WTC11 (cell line): ENCODE data around the gene EXOSC2. TPM values are rescaled to one million over a fixed set of nuclear protein-coding genes. Genes with fewer than 3 reads are reported as not detected.
A peak's percentile ranks its signal among the peaks of the same experiment; 100 is the strongest.

Experiments
- ATAC-seq: fragments of 200-7000 bp; cut with Tn5 transposase; 2 replicates; pipeline ENCODE4 v1.10.0; 2021; ENCODE audit warnings: mild to moderate bottlenecking, moderate library complexity
- CTCF ChIA-PET: fragments of 300-600 bp; sonication (Branson Sonifier 250); formaldehyde crosslinking; loops from one replicate; lab custom pipeline; 2021; ENCODE audit warnings: antibody characterized with exemption; lab: Charles Lee
- POLR2A ChIA-PET: fragments of 350-600 bp; sonication (Branson Sonifier 250); formaldehyde crosslinking; loops from one replicate; lab custom pipeline; 2021; ENCODE audit warnings: antibody characterized with exemption; lab: Charles Lee
- DNase-seq: peaks from one replicate; pipeline ENCODE4 v3.0.0; 2021; ENCODE audit warnings: low spot score
- H3K27ac Mint-ChIP-seq: 2 replicates; pipeline ENCODE4 v1.8.0; 2021; ENCODE audit warnings: mixed read lengths
- H3K27me3 Mint-ChIP-seq: 2 replicates; pipeline ENCODE4 v1.8.0; 2021; ENCODE audit warnings: low read depth, mild to moderate bottlenecking, moderate library complexity, mixed read lengths
- H3K36me3 Mint-ChIP-seq: 2 replicates; pipeline ENCODE4 v1.8.0; 2021; ENCODE audit warnings: mixed read lengths
- H3K4me1 Mint-ChIP-seq: 2 replicates; pipeline ENCODE4 v1.8.0; 2022; ENCODE audit warnings: mixed read lengths
- H3K4me3 Mint-ChIP-seq: 2 replicates; pipeline ENCODE4 v1.8.0; 2021; ENCODE audit warnings: mild to moderate bottlenecking, moderate library complexity, mixed read lengths
- H3K9me3 Mint-ChIP-seq: 2 replicates; pipeline ENCODE4 v1.8.0; 2021; ENCODE audit warnings: mixed read lengths
- CREB1 ChIP-seq: sonication (generic); formaldehyde crosslinking; IDR thresholded peaks from 2 replicates; pipeline ENCODE4 v1.8.0; 2023; ENCODE audit warnings: mild to moderate bottlenecking, missing genetic modification reagents
- FOXJ3 ChIP-seq: sonication (generic); formaldehyde crosslinking; IDR thresholded peaks from 2 replicates; pipeline ENCODE4 v1.9.0; 2021; ENCODE audit warnings: missing genetic modification reagents, mild to moderate bottlenecking, borderline replicate concordance
- FOXP1 ChIP-seq: sonication (generic); formaldehyde crosslinking; IDR thresholded peaks from 2 replicates; pipeline ENCODE4 v1.8.0; 2022; ENCODE audit warnings: missing genetic modification reagents, mild to moderate bottlenecking, moderate library complexity, borderline replicate concordance
- IRF2 ChIP-seq: sonication (generic); formaldehyde crosslinking; IDR thresholded peaks from 2 replicates; pipeline ENCODE4 v1.8.0; 2022; ENCODE audit warnings: low read depth, missing genetic modification reagents, borderline replicate concordance
- KAT7 ChIP-seq: sonication (generic); formaldehyde crosslinking; IDR thresholded peaks from 2 replicates; pipeline ENCODE4 v1.8.1; 2023; ENCODE audit warnings: missing genetic modification reagents, mild to moderate bottlenecking, borderline replicate concordance
- NFATC4 ChIP-seq: fragments of 250-450 bp; sonication (Bioruptor Pico); IDR thresholded peaks from 2 replicates; pipeline ENCODE4 v1.9.0; 2021; ENCODE audit warnings: mild to moderate bottlenecking
- NR2C2 ChIP-seq: sonication (generic); formaldehyde crosslinking; IDR thresholded peaks from 2 replicates; pipeline ENCODE4 v1.8.0; 2022; ENCODE audit warnings: mild to moderate bottlenecking, missing genetic modification reagents
- PRRX2 ChIP-seq: fragments of 250-450 bp; sonication (Bioruptor Pico); IDR thresholded peaks from 2 replicates; pipeline ENCODE4 v1.8.0; 2021; ENCODE audit warnings: mild to moderate bottlenecking
- SOX15 ChIP-seq: fragments of 250-450 bp; sonication (Bioruptor Pico); IDR thresholded peaks from 2 replicates; pipeline ENCODE4 v1.9.0; 2021; ENCODE audit warnings: mild to moderate bottlenecking
- TCF7 ChIP-seq: sonication (generic); formaldehyde crosslinking; IDR thresholded peaks from 2 replicates; pipeline ENCODE4 v1.8.0; 2022; ENCODE audit warnings: mild to moderate bottlenecking, low read depth, missing genetic modification reagents, moderate library complexity
- TEAD1 ChIP-seq: sonication (generic); formaldehyde crosslinking; IDR thresholded peaks from 2 replicates; pipeline ENCODE4 v1.8.0; 2022; ENCODE audit warnings: mild to moderate bottlenecking, missing genetic modification reagents
- ZBTB21 ChIP-seq: sonication (generic); formaldehyde crosslinking; IDR thresholded peaks from 2 replicates; pipeline ENCODE4 v1.8.1; 2023; ENCODE audit warnings: mild to moderate bottlenecking, missing genetic modification reagents, borderline replicate concordance
- ZNF138 ChIP-seq: sonication (generic); formaldehyde crosslinking; conservative IDR thresholded peaks from 2 replicates; pipeline ENCODE4 v1.8.1; 2022; ENCODE audit warnings: mild to moderate bottlenecking, moderate library complexity, missing genetic modification reagents
- ZNF396 ChIP-seq: fragments of 250-450 bp; sonication (Bioruptor Pico); IDR thresholded peaks from 2 replicates; pipeline ENCODE4 v1.8.0; 2021; ENCODE audit warnings: mild to moderate bottlenecking, moderate library complexity, borderline replicate concordance
- ZNF416 ChIP-seq: fragments of 250-450 bp; sonication (Bioruptor Pico); IDR thresholded peaks from 2 replicates; pipeline ENCODE4 v1.9.0; 2021; ENCODE audit warnings: mild to moderate bottlenecking, inconsistent platforms
- total RNA-seq: library from RNA; stranded (reverse); gene quantifications from 3 replicates; pipeline ENCODE4 v1.2.3, GENCODE V29; 2021
- TF ChIP-seq, protein P1 (sequence below): sonication (generic); formaldehyde crosslinking; IDR thresholded peaks from 2 replicates; pipeline ENCODE4 v1.8.0; 2023; ENCODE audit warnings: missing genetic modification reagents
- TF ChIP-seq, protein P2 (sequence below): fragments of 250-450 bp; sonication (Bioruptor Pico); IDR thresholded peaks from 2 replicates; pipeline ENCODE4 v1.9.0; 2021; ENCODE audit warnings: moderate library complexity, mild to moderate bottlenecking, inconsistent platforms, borderline replicate concordance
- TF ChIP-seq, protein P3 (sequence below): sonication (generic); formaldehyde crosslinking; IDR thresholded peaks from 2 replicates; pipeline ENCODE4 v1.8.0; 2022; ENCODE audit warnings: mild to moderate bottlenecking, missing genetic modification reagents
- TF ChIP-seq, protein P4 (sequence below): sonication (generic); formaldehyde crosslinking; IDR thresholded peaks from 2 replicates; pipeline ENCODE4 v1.8.0; 2022; ENCODE audit warnings: missing genetic modification reagents
- TF ChIP-seq, protein P5 (sequence below): sonication (generic); formaldehyde crosslinking; IDR thresholded peaks from 2 replicates; pipeline ENCODE4 v1.8.1; 2023; ENCODE audit warnings: mild to moderate bottlenecking, missing genetic modification reagents, moderate library complexity
- TF ChIP-seq, protein P6 (sequence below): fragments of 250-450 bp; sonication (Bioruptor Pico); IDR thresholded peaks from 2 replicates; pipeline ENCODE4 v1.9.0; 2021; ENCODE audit warnings: mild to moderate bottlenecking
- TF ChIP-seq, protein P7 (sequence below): sonication (generic); formaldehyde crosslinking; IDR thresholded peaks from 2 replicates; pipeline ENCODE4 v1.8.1; 2023; ENCODE audit warnings: mild to moderate bottlenecking, missing genetic modification reagents, borderline replicate concordance
- TF ChIP-seq, protein P8 (sequence below): sonication (generic); formaldehyde crosslinking; conservative IDR thresholded peaks from 2 replicates; pipeline ENCODE4 v1.8.1; 2022; ENCODE audit warnings: mild to moderate bottlenecking, missing genetic modification reagents

Gene EXOSC2
- total RNA-seq, 1 experiment from 2014 or later, result 76.1 TPM

DNA sequence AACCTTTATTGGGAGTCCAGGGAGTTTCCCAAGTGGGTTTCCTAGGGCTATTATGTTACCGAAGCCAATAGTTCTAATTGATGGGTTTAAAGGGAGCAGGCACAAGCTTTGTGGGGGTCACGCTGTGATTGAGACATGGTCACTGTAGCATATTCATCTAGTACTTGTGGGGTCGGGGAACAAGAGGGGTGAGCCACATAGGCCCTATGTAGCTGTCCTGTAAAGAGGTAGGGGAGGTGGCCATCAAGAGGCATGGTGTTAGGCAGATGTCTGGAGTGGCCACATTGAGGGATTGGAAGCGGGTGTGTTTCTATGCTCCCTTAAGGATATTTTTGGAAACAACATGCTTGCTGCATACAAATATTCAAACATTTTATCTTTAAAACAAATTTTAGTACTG is 50.1 kb downstream of the EXOSC2 start:
- Mint-ChIP-seq H3K27ac (peak overlapping the region; percentile 67; the same call in 1 of the 2 replicates), H3K4me3 (no peak overlapping the region), H3K27me3 (no peaks in the 10 kb centered on the region), H3K9me3 (peaks cover 11% of the 10 kb centered on the region), H3K4me1 (peaks cover 35% of the 10 kb centered on the region), H3K36me3 (0 out of 2 replicates have a peak, but pooled peaks cover 3% of the 10 kb centered on the region)
- TF ChIP-seq, protein P1, sequence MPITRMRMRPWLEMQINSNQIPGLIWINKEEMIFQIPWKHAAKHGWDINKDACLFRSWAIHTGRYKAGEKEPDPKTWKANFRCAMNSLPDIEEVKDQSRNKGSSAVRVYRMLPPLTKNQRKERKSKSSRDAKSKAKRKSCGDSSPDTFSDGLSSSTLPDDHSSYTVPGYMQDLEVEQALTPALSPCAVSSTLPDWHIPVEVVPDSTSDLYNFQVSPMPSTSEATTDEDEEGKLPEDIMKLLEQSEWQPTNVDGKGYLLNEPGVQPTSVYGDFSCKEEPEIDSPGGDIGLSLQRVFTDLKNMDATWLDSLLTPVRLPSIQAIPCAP (CRISPR knock-in tag), result no peak
- TF ChIP-seq, protein P2, sequence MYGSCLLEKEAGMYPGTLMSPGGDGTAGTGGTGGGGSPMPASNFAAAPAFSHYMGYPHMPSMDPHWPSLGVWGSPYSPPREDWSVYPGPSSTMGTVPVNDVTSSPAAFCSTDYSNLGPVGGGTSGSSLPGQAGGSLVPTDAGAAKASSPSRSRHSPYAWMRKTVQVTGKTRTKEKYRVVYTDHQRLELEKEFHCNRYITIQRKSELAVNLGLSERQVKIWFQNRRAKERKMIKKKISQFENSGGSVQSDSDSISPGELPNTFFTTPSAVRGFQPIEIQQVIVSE, result no peak
- TF ChIP-seq SOX15 (CRISPR knock-in tag), result no peak
- no peak for TF ChIP-seq NFATC4 (CRISPR knock-in tag)
- TF ChIP-seq TEAD1 (CRISPR knock-in tag), result no peak
- no peak for TF ChIP-seq NR2C2 (CRISPR knock-in tag)
- TF ChIP-seq, protein P3, sequence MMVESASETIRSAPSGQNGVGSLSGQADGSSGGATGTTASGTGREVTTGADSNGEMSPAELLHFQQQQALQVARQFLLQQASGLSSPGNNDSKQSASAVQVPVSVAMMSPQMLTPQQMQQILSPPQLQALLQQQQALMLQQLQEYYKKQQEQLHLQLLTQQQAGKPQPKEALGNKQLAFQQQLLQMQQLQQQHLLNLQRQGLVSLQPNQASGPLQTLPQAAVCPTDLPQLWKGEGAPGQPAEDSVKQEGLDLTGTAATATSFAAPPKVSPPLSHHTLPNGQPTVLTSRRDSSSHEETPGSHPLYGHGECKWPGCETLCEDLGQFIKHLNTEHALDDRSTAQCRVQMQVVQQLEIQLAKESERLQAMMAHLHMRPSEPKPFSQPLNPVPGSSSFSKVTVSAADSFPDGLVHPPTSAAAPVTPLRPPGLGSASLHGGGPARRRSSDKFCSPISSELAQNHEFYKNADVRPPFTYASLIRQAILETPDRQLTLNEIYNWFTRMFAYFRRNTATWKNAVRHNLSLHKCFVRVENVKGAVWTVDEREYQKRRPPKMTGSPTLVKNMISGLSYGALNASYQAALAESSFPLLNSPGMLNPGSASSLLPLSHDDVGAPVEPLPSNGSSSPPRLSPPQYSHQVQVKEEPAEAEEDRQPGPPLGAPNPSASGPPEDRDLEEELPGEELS, result no peak
- TF ChIP-seq, protein P4, sequence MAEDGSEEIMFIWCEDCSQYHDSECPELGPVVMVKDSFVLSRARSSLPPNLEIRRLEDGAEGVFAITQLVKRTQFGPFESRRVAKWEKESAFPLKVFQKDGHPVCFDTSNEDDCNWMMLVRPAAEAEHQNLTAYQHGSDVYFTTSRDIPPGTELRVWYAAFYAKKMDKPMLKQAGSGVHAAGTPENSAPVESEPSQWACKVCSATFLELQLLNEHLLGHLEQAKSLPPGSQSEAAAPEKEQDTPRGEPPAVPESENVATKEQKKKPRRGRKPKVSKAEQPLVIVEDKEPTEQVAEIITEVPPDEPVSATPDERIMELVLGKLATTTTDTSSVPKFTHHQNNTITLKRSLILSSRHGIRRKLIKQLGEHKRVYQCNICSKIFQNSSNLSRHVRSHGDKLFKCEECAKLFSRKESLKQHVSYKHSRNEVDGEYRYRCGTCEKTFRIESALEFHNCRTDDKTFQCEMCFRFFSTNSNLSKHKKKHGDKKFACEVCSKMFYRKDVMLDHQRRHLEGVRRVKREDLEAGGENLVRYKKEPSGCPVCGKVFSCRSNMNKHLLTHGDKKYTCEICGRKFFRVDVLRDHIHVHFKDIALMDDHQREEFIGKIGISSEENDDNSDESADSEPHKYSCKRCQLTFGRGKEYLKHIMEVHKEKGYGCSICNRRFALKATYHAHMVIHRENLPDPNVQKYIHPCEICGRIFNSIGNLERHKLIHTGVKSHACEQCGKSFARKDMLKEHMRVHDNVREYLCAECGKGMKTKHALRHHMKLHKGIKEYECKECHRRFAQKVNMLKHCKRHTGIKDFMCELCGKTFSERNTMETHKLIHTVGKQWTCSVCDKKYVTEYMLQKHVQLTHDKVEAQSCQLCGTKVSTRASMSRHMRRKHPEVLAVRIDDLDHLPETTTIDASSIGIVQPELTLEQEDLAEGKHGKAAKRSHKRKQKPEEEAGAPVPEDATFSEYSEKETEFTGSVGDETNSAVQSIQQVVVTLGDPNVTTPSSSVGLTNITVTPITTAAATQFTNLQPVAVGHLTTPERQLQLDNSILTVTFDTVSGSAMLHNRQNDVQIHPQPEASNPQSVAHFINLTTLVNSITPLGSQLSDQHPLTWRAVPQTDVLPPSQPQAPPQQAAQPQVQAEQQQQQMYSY (CRISPR knock-in tag), result no peak
- no peak for TF ChIP-seq ZNF416 (CRISPR knock-in tag)
- no peak for TF ChIP-seq KAT7 (CRISPR knock-in tag)
- TF ChIP-seq FOXJ3 (CRISPR knock-in tag), result no peak
- TF ChIP-seq, protein P5, sequence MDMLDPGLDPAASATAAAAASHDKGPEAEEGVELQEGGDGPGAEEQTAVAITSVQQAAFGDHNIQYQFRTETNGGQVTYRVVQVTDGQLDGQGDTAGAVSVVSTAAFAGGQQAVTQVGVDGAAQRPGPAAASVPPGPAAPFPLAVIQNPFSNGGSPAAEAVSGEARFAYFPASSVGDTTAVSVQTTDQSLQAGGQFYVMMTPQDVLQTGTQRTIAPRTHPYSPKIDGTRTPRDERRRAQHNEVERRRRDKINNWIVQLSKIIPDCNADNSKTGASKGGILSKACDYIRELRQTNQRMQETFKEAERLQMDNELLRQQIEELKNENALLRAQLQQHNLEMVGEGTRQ (CRISPR knock-in tag), result no peak
- CTCF ChIA-PET, result no interaction called here
- ATAC-seq (no peak), DNase-seq (no peak)
- POLR2A ChIA-PET, result no interaction called here

DNA sequence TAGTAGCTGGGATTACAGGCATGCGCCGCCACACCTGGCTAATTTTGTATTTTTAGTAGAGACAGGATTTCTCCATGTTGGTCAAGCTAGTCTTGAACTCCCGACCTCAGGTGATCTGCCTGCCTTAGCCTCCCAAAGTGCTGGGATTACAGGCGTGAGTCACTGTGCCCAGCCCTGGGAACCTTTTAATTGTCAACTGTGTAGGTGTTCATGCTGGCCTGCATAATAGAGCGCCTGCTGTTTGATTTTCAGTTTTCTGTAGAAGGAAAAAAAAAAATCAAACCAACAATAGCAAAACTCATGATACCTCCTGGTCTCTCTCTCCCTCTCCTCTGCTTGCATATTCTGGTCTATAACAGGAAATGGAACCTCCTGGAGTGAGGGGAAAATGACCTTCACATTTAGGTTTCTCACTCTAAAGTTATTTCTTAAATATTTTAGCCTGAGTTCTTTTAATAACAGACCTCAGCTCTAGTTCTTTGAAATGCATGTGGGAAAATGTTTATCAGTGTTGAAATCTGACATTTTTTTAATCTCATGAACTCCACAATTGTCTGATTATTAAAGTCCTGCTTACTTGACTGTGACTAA is 51.7 kb downstream of the EXOSC2 start:
- ChIA-PET POLR2A (no interaction called here), CTCF (interaction anchor here (0.7 to 1.3 kb wide), 3 partner anchors 44 to 124 kb away, joined by 3 read pairs; partner anchors contain the start of gene EXOSC2)
- no peak overlapping the region for H3K4me3 Mint-ChIP-seq
- DNase-seq, result no peak
- H3K36me3 Mint-ChIP-seq, result 0 out of 2 replicates have a peak, but pooled peaks cover 3% of the 10 kb centered on the region
- H3K4me1 Mint-ChIP-seq, result peaks cover 32% of the 10 kb centered on the region
- no peak for ATAC-seq
- H3K27ac Mint-ChIP-seq, result peak overlapping the region; percentile 42
- H3K9me3 Mint-ChIP-seq, result peaks cover 11% of the 10 kb centered on the region
- no peaks in the 10 kb centered on the region for H3K27me3 Mint-ChIP-seq
- TF ChIP-seq, protein P6, sequence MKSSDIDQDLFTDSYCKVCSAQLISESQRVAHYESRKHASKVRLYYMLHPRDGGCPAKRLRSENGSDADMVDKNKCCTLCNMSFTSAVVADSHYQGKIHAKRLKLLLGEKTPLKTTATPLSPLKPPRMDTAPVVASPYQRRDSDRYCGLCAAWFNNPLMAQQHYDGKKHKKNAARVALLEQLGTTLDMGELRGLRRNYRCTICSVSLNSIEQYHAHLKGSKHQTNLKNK (CRISPR knock-in tag), result no peak
- TF ChIP-seq ZNF138 (CRISPR knock-in tag) (no peak), CREB1 (CRISPR knock-in tag) (no peak), FOXP1 (no peak), TCF7 (no peak), IRF2 (CRISPR knock-in tag) (no peak), PRRX2 (CRISPR knock-in tag) (no peak), ZNF396 (no peak), ZBTB21 (CRISPR knock-in tag) (no peak), KAT7 (CRISPR knock-in tag) (no peak)
- TF ChIP-seq, protein P7, sequence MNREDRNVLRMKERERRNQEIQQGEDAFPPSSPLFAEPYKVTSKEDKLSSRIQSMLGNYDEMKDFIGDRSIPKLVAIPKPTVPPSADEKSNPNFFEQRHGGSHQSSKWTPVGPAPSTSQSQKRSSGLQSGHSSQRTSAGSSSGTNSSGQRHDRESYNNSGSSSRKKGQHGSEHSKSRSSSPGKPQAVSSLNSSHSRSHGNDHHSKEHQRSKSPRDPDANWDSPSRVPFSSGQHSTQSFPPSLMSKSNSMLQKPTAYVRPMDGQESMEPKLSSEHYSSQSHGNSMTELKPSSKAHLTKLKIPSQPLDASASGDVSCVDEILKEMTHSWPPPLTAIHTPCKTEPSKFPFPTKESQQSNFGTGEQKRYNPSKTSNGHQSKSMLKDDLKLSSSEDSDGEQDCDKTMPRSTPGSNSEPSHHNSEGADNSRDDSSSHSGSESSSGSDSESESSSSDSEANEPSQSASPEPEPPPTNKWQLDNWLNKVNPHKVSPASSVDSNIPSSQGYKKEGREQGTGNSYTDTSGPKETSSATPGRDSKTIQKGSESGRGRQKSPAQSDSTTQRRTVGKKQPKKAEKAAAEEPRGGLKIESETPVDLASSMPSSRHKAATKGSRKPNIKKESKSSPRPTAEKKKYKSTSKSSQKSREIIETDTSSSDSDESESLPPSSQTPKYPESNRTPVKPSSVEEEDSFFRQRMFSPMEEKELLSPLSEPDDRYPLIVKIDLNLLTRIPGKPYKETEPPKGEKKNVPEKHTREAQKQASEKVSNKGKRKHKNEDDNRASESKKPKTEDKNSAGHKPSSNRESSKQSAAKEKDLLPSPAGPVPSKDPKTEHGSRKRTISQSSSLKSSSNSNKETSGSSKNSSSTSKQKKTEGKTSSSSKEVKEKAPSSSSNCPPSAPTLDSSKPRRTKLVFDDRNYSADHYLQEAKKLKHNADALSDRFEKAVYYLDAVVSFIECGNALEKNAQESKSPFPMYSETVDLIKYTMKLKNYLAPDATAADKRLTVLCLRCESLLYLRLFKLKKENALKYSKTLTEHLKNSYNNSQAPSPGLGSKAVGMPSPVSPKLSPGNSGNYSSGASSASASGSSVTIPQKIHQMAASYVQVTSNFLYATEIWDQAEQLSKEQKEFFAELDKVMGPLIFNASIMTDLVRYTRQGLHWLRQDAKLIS (CRISPR knock-in tag), result no peak
- TF ChIP-seq, protein P8, sequence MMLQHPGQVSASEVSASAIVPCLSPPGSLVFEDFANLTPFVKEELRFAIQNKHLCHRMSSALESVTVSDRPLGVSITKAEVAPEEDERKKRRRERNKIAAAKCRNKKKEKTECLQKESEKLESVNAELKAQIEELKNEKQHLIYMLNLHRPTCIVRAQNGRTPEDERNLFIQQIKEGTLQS (CRISPR knock-in tag), result no peak
